Measurements from ENCODE around the gene CDH23.

CDH23 gene

GRCh38 chr10:71777213-71777985 lies 380.7 kb downstream of the CDH23 start:
- Histone ChIP-seq H3K4me1 (ENCODE audit: insufficient read depth, poor library complexity, severe bottlenecking) (peaks cover 16% of the 10 kb centered on the region), H3K9me3 (ENCODE audit: severe bottlenecking) (no peaks in the 10 kb centered on the region), H3K27ac (ENCODE audit: poor library complexity, severe bottlenecking) (no peak overlapping the region), H3K36me3 (ENCODE audit: low read depth) (no peaks in the 10 kb centered on the region), H3K4me3 (ENCODE audit: severe bottlenecking) (no peak overlapping the region), H3K27me3 (ENCODE audit: insufficient read depth, poor library complexity, severe bottlenecking) (no peaks in the 10 kb centered on the region)
- DNase-seq (ENCODE audit: low spot score) (no peak), ATAC-seq (ENCODE audit: low read depth) (no peak)
- TF ChIP-seq, protein P1, sequence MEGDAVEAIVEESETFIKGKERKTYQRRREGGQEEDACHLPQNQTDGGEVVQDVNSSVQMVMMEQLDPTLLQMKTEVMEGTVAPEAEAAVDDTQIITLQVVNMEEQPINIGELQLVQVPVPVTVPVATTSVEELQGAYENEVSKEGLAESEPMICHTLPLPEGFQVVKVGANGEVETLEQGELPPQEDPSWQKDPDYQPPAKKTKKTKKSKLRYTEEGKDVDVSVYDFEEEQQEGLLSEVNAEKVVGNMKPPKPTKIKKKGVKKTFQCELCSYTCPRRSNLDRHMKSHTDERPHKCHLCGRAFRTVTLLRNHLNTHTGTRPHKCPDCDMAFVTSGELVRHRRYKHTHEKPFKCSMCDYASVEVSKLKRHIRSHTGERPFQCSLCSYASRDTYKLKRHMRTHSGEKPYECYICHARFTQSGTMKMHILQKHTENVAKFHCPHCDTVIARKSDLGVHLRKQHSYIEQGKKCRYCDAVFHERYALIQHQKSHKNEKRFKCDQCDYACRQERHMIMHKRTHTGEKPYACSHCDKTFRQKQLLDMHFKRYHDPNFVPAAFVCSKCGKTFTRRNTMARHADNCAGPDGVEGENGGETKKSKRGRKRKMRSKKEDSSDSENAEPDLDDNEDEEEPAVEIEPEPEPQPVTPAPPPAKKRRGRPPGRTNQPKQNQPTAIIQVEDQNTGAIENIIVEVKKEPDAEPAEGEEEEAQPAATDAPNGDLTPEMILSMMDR (IDR thresholded peaks at IDR 0.05; ENCODE audit: poor library complexity, severe bottlenecking): no peak

GRCh38 chr10:71778071-71778825 lies 381.5 kb downstream of the CDH23 start:
- Histone ChIP-seq H3K36me3 (ENCODE audit: low read depth) (no peaks in the 10 kb centered on the region), H3K4me1 (ENCODE audit: insufficient read depth, poor library complexity, severe bottlenecking) (peaks cover 9% of the 10 kb centered on the region), H3K27me3 (ENCODE audit: insufficient read depth, poor library complexity, severe bottlenecking) (no peaks in the 10 kb centered on the region), H3K4me3 (ENCODE audit: severe bottlenecking) (no peak overlapping the region), H3K27ac (ENCODE audit: poor library complexity, severe bottlenecking) (no peak overlapping the region), H3K9me3 (ENCODE audit: severe bottlenecking) (no peaks in the 10 kb centered on the region)
- no peak for DNase-seq (ENCODE audit: low spot score)
- TF ChIP-seq, protein P1 (IDR thresholded peaks at IDR 0.05; ENCODE audit: poor library complexity, severe bottlenecking): no peak
- no peak for ATAC-seq (ENCODE audit: low read depth)

DNA sequence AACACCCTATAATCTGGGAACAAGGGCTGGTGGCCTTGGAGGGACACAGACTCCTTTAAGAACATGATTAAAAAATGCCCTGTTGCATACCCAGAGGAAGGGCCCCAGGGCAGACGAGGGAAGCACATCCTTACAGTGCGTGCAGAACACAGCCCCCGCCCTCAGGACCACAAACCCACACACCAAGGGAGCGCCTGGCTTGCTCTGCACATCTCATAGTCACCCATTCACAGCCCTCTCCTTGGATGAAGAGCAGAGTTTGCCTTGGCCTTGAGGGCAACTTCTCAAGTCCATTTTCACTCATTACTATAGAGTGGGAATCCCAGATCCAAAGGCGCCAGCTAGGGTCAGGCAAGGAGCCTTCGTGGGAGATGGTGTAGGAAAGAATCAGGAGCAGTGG lies 382.9 kb downstream of the CDH23 start:
- no peak for ATAC-seq (ENCODE audit: low read depth)
- TF ChIP-seq, protein P1 (IDR thresholded peaks at IDR 0.05; ENCODE audit: poor library complexity, severe bottlenecking): no peak
- H3K36me3 ChIP-seq (ENCODE audit: low read depth): no peaks in the 10 kb centered on the region

DNA sequence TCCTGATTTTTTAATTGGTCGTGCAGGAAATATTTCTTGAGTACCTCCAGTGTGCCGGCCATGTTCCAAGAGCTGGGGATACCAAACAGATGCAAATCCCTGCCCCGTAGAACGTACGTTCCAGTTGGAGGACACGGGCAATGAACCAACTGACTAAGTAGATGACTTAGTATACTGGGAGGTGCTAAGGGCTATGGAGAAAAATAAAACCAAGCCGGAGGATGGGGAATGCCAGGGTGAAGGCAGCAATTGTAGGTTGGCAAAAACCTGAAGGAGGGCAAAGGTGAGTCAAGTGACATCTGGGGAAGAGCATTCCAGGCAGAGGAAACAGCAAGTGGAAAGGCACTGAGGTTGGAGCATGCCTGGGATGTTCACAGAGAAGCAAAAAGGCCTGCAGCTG lies 383.4 kb downstream of the CDH23 start:
- TF ChIP-seq, protein P1 (IDR thresholded peaks at IDR 0.05; ENCODE audit: poor library complexity, severe bottlenecking): no peak
- no peak for ATAC-seq (ENCODE audit: low read depth)
- H3K27ac ChIP-seq (ENCODE audit: poor library complexity, severe bottlenecking): no peak overlapping the region
- H3K4me1 ChIP-seq (ENCODE audit: insufficient read depth, poor library complexity, severe bottlenecking): no peaks in the 10 kb centered on the region
- no peaks in the 10 kb centered on the region for H3K27me3 ChIP-seq (ENCODE audit: insufficient read depth, poor library complexity, severe bottlenecking)
- no peaks in the 10 kb centered on the region for H3K9me3 ChIP-seq (ENCODE audit: severe bottlenecking)
- no peak overlapping the region for H3K4me3 ChIP-seq (ENCODE audit: severe bottlenecking)
- H3K36me3 ChIP-seq (ENCODE audit: low read depth): no peaks in the 10 kb centered on the region
- DNase-seq (ENCODE audit: low spot score): no peak

More for the DNA sequence above, 382.9 kb downstream of the CDH23 start:
- H3K9me3 ChIP-seq (ENCODE audit: severe bottlenecking): no peaks in the 10 kb centered on the region
- no peak for DNase-seq (ENCODE audit: low spot score)
- H3K4me3 ChIP-seq (ENCODE audit: severe bottlenecking): no peak overlapping the region
- H3K27ac ChIP-seq (ENCODE audit: poor library complexity, severe bottlenecking): no peak overlapping the region
- no peaks in the 10 kb centered on the region for H3K27me3 ChIP-seq (ENCODE audit: insufficient read depth, poor library complexity, severe bottlenecking)
- peaks cover 1% of the 10 kb centered on the region for H3K4me1 ChIP-seq (ENCODE audit: insufficient read depth, poor library complexity, severe bottlenecking)
